Skeletal muscle satellite cell (primary cell): ENCODE data around the gene PCNX3.

ENCODE experiments used
- H3K27me3 ChIP-seq: 2 replicates; pipeline ENCODE4 v1.7.0; 2013; ENCODE audit warnings: low read length; ENCODE audit not compliant: control insufficient read depth, insufficient read depth
- H3K36me3 ChIP-seq: 2 replicates; pipeline ENCODE4 v1.7.0; 2013; ENCODE audit warnings: mild to moderate bottlenecking, control low read depth, low read length; ENCODE audit not compliant: insufficient read depth
- H3K4me1 ChIP-seq: 2 replicates; pipeline ENCODE4 v1.7.0; 2013; ENCODE audit warnings: low read length; ENCODE audit not compliant: control insufficient read depth, insufficient read depth
- H3K4me2 ChIP-seq: 2 replicates; pipeline ENCODE4 v1.7.0; 2013; ENCODE audit warnings: mild to moderate bottlenecking, low read length
- H3K4me3 ChIP-seq: 2 replicates; pipeline ENCODE4 v1.7.0; 2013; ENCODE audit warnings: low read length
- H3K9ac ChIP-seq: 2 replicates; pipeline ENCODE4 v1.7.0; 2013; ENCODE audit warnings: mild to moderate bottlenecking, low read depth, low read length, moderate library complexity
- H3K9me3 ChIP-seq: replicated peaks from 2 replicates; pipeline ENCODE4 v1.7.0; 2013; ENCODE audit warnings: mild to moderate bottlenecking, control low read depth, low read length

The PCNX3 gene

DNA sequence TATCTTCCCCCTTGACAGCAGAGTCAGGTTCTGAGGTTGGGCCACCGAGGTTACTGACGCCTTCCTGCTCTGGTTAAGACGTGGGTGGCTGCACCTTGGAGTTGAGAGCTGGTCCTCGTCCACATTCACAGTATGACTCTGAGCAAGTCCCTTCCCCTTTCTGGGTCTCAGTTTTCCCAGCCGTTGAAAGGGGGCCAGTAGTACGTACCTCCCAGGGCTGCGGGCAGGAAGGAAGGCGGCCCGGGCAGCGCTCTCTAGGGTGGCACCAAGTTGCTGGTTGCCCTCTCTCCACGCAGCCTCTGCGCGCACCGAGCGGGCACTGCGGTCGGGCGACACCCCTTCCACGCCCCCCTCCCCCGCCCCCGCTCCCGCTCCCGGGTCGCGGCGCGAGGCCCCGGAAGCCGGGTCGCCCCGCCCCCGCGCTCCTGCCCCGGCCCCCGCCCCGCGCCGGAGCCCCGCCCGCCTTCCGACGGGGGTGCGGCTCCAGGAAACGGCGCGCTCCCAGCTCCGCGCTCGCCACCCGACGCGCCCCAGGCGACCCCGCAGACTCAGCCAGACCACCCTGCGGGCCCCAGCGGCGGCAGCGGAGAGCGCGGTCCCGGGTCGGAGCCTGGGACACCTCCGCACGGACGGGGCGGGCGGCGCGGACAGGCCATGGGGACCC lies 39.9 kb upstream of the PCNX3 start, which contains the start of gene EHBP1L1:
TSS of gene EHBP1L1 (plus strand) at position 486 of the 664 bp plus-strand sequence. CDS start 250 bp downstream, outside the sequence.
- Histone ChIP-seq H3K27me3 (no peaks in the 10 kb centered on the region), H3K36me3 (peaks cover 20% of the 10 kb centered on the region), H3K9me3 (no peaks in the 10 kb centered on the region), H3K9ac (peak within 1 kb of the TSS; percentile 84), H3K4me3 (peak within 1 kb of the TSS; percentile 76), H3K4me2 (peak within 1 kb of the TSS; percentile 96), H3K4me1 (peaks cover 58% of the 10 kb centered on the region)

DNA sequence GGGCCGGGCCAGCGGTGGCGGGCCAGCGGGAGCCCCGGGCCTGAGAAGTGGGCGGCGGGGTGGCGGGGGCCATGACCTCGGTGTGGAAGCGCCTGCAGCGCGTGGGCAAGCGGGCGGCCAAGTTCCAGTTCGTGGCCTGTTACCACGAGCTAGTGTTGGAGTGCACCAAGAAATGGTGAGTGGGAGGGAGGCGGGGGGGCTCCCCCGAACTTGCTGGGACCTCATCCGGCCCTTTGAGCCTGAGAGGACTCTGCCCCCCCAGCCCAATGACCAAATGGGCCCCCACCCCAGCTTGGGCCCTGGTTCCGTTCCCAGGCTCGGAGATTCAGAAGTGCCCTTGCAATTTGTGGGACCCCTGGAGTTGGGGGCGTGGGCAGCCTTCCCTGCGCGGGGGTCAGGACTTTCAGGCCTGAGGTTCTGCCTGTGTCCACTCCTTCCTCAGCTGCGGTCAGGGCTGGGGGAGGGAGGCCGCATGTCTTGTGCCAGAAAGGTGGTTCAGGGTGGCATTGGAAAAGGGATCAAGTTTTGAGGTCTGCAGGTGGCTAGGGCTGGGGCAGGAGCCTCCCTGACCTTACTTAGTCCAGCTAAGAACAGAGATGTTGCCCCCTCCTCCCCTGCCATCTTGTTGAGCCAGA lies 39.2 kb upstream of the PCNX3 start:
- Histone ChIP-seq H3K9ac (peak overlapping the region; percentile 84), H3K4me3 (peak overlapping the region; percentile 76), H3K27me3 (no peaks in the 10 kb centered on the region), H3K4me1 (peaks cover 53% of the 10 kb centered on the region), H3K36me3 (peaks cover 25% of the 10 kb centered on the region), H3K4me2 (peak overlapping the region; percentile 96), H3K9me3 (no peaks in the 10 kb centered on the region)

DNA sequence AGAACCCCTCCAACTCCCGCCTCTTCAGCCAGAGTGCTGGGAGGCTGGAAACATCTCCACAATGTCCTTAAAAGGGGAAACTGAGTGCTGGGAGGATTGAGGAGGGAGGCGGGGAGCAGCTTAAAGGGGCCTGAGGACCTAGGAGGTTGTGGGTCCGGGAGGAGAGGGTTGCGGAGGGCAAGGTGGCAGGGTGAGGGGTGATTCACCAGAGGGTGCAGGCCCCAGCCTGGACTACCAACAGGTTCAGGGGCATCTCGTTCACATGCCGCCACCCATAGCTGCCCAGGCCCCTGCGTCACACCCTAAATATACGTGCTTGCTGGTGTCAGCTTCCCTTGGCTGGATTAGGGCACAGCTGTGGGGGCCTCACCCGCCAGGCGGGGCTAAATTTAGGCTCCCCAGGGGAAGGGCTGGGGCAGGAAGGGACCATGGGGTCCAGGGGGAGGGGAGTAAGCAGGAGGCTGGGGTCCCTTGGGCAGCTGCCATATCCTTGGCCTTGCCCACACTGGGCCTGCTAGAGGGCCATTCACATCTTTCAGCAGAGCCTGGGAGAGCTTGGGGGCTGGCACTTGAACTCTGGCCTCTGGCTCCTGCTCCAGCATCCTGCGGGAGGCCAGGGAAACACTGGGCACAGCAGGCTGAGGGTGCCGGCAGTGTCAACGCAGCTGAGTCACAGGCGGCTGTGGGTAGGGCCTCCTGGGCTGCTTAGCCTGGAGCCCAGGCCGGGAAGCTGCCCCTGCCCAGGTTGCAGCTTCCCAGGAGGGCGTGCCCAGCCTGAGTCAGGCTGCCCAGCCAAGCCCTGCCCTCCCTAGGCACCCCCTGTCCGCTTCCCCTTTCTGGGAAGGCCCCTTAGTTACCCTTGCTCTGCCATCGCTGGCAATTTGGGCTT lies 38.5 kb upstream of the PCNX3 start:
- no peaks in the 10 kb centered on the region for H3K27me3 ChIP-seq
- peaks cover 46% of the 10 kb centered on the region for H3K4me1 ChIP-seq
- H3K36me3 ChIP-seq: peaks cover 29% of the 10 kb centered on the region
- no peaks in the 10 kb centered on the region for H3K9me3 ChIP-seq
- H3K9ac ChIP-seq: peak overlapping the region; percentile 84
- H3K4me2 ChIP-seq: peak overlapping the region; percentile 96
- H3K4me3 ChIP-seq: peak overlapping the region; percentile 76

DNA sequence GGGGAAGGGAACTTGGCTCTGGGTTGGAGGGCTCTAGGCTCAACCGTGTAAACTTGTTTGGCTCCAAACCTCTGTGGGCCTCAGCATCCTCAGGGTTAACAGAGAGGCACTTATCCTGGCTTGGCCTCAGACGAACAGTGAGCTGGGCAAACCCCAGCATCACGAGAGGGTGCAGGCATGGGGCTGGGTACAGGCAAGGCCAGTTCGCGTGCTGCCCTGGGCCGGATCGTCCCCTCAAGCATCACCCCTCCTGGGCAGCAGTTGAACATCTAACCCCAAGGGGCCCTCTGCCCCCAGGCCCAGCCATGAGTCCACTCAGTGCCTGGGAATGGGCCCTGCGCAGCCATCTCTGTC lies 37.8 kb upstream of the PCNX3 start:
- Histone ChIP-seq H3K4me3 (peak overlapping the region; percentile 76), H3K27me3 (no peaks in the 10 kb centered on the region), H3K9me3 (no peaks in the 10 kb centered on the region), H3K4me2 (peak overlapping the region; percentile 96), H3K9ac (peak overlapping the region; percentile 84), H3K4me1 (peaks cover 46% of the 10 kb centered on the region), H3K36me3 (peaks cover 34% of the 10 kb centered on the region)

DNA sequence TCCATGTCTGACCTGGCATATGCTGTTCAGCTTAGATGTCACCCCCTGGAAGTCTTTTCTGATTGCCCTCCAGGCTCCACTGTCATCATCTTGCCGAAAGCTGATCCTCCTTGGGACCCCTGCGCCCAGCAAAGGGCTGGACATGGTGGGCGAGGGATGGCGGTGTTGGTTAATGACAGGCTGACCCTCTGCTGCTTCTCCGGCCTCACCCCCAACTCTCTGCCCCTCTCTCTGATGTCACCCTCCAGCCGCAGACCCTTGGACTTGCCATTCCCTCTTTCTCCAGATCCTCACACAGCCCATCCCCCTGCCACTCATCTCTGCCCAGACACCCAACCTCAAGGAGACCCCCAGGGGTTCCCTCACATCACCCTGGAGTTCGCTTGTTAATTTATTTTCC lies 37.4 kb upstream of the PCNX3 start:
- peaks cover 44% of the 10 kb centered on the region for H3K4me1 ChIP-seq
- H3K9ac ChIP-seq: peak overlapping the region; percentile 84
- peaks cover 38% of the 10 kb centered on the region for H3K36me3 ChIP-seq
- no peaks in the 10 kb centered on the region for H3K27me3 ChIP-seq
- peak overlapping the region; percentile 76 for H3K4me3 ChIP-seq
- no peaks in the 10 kb centered on the region for H3K9me3 ChIP-seq
- H3K4me2 ChIP-seq: peak overlapping the region; percentile 96

DNA sequence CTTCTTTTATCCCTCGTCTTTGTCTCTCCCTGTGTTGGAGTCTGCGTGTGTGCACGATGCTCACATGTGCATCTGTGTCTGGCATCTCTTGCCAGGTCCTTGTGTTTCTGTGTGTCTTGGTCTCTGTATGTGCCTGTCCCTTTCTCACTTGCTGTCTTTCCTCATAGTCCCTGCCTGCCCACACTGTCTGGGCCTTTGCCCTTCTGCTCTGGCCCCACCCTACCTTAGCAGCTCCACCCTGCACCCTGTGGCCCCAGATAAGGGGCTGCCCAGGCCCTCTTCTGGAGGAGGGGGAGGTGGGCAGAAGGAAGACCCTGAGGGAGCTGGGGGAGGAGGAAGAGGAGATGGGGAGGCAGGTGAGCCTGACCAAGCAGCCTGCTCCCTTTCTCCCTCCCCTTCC lies 36.9 kb upstream of the PCNX3 start:
- no peak overlapping the region for H3K4me2 ChIP-seq
- H3K9ac ChIP-seq: no peak overlapping the region
- H3K4me3 ChIP-seq: no peak overlapping the region
- H3K27me3 ChIP-seq: no peaks in the 10 kb centered on the region
- peaks cover 38% of the 10 kb centered on the region for H3K4me1 ChIP-seq
- no peaks in the 10 kb centered on the region for H3K9me3 ChIP-seq
- peaks cover 40% of the 10 kb centered on the region for H3K36me3 ChIP-seq

DNA sequence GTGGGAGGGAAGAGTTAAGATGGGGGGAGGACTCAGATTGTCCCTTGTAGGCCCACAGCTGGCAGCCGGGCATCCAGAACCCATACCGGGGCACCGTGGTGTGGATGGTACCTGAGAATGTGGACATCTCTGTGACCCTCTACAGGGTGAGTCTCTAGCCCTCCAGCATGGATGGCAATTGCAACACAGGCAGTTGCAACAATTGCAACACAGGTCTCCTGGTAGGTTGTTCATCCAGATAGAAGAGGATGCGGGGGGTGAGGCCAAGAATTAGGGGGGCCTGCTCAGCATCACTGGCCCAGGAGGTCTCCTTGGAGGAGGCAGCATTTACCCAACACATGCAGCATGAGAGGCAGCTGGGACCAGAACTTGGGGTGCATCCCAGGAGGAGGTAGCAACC lies 36.3 kb upstream of the PCNX3 start:
- peaks cover 35% of the 10 kb centered on the region for H3K4me1 ChIP-seq
- no peak overlapping the region for H3K4me2 ChIP-seq
- H3K9ac ChIP-seq: no peak overlapping the region
- H3K36me3 ChIP-seq: peaks cover 46% of the 10 kb centered on the region
- no peaks in the 10 kb centered on the region for H3K27me3 ChIP-seq
- no peak overlapping the region for H3K4me3 ChIP-seq
- H3K9me3 ChIP-seq: no peaks in the 10 kb centered on the region

DNA sequence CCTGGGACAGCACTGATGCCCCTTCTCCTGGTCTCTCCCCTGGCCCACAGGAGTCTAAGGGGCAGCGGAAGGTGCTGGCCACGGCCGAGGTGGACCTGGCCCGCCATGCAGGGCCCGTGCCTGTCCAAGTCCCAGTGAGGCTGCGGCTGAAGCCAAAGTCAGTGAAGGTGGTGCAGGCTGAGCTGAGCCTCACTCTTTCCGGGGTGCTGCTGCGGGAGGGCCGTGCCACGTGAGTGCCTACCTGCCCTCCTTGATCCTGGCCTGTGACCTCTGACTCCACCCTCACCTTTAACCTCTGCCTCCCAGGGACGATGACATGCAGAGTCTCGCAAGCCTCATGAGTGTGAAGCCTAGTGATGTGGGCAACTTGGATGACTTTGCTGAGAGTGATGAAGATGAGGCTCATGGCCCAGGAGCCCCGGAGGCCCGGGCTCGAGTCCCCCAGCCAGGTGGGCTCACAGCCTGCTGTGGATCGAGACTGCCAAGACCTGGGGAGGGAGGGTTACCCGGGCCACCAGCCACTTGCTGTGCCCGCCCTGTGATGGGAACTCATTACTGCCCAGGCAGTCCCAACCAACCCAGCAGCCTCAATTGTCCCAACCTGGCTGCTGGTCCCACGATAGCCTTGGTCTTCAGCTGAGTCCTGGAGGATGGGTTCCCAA lies 35.4 kb upstream of the PCNX3 start:
- Histone ChIP-seq H3K9me3 (no peaks in the 10 kb centered on the region), H3K4me1 (peaks cover 28% of the 10 kb centered on the region), H3K4me2 (no peak overlapping the region), H3K36me3 (peaks cover 51% of the 10 kb centered on the region), H3K4me3 (no peak overlapping the region), H3K9ac (no peak overlapping the region), H3K27me3 (no peaks in the 10 kb centered on the region)

DNA sequence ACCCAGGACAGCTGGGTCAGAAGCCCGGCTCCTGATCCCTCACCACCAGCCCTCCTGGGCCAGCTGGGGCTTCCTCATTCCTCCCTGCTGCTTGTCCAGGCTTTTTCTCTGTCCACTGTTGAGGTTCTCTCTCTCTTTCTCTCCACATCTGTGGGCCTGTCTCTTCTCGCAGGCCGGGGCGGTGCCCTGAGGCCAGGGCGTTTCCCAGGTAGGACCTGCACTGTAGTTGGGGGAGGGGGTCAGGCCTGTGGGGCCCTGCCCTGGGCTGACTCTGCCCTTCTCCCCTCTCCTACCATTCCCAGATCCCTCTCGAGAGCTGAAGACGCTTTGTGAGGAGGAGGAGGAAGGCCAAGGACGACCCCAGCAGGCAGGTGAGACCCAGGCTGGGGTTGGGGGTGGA lies 34.8 kb upstream of the PCNX3 start:
- Histone ChIP-seq H3K9ac (no peak overlapping the region), H3K4me2 (no peak overlapping the region), H3K4me3 (no peak overlapping the region), H3K27me3 (no peaks in the 10 kb centered on the region), H3K36me3 (peaks cover 56% of the 10 kb centered on the region), H3K4me1 (peaks cover 23% of the 10 kb centered on the region), H3K9me3 (no peaks in the 10 kb centered on the region)

DNA sequence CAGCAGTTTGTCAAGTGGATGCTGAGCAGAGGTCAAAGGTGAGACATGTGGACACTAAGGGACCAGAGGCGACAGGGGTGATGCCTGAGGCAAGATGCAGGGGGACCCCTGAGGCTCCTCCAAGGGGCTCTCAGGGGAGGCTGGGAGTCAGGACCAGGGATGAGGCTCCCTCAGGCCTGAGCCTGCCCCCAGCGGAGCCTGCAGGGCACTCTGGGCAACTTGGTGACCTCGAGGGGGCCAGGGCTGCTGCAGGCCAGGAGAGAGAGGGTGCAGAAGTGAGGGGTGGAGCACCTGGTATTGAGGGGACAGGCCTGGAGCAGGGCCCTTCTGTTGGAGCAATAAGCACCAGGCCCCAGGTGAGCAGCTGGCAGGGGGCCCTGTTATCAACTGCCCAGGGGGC lies 33.6 kb upstream of the PCNX3 start:
- no peak overlapping the region for H3K4me3 ChIP-seq
- H3K9me3 ChIP-seq: no peaks in the 10 kb centered on the region
- H3K9ac ChIP-seq: no peak overlapping the region
- peaks cover 13% of the 10 kb centered on the region for H3K4me1 ChIP-seq
- no peaks in the 10 kb centered on the region for H3K27me3 ChIP-seq
- H3K36me3 ChIP-seq: peaks cover 65% of the 10 kb centered on the region
- no peak overlapping the region for H3K4me2 ChIP-seq

DNA sequence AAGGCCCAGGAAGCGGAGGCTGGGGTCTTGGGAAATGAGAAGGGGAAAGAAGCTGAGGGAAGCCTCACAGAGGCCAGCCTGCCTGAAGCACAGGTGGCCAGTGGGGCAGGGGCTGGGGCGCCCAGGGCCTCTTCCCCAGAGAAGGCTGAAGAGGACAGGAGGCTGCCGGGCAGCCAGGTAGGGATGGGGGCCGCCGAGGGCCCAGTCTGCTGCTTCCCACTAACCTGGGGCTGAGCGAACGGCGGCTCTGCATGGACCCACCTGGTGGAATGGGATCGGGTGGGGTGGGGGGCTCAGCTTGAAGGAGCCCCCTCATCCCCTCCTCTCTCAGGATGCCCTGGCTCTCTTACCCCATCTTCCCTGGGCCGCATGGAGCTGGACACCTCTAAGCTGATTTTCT lies 32.0 kb upstream of the PCNX3 start:
- Histone ChIP-seq H3K4me1 (peaks cover 12% of the 10 kb centered on the region), H3K9me3 (no peaks in the 10 kb centered on the region), H3K27me3 (no peaks in the 10 kb centered on the region), H3K9ac (no peak overlapping the region), H3K36me3 (peaks cover 62% of the 10 kb centered on the region), H3K4me3 (no peak overlapping the region), H3K4me2 (no peak overlapping the region)
